ENCODE measurements around the gene MTIF3. TPM values are rescaled to one million over a fixed set of nuclear protein-coding genes. Genes with fewer than 3 reads are reported as not detected.

Gene MTIF3
- total RNA-seq, 1 donor from 2014 or later, result 41.6 TPM

DNA sequence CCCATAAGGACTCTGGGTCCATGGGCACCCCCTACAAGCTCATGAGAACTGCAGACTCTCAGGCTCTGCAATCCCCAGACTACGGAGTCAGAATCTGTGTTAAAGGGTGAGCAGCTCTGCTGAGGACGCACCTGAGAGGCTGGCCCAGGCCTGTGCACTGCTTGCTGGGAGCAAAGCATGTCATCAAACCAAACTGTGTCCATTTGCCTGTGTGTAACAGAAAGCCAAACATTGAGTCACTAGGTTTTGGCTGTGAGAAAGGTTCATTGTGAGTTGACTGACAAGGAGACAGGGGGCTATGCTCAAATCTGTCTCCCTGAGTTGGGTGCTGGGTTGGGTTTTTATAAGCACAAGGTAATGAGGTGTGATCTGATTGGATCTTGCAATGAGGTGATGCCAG lies 22.1 kb upstream of the MTIF3 start:
- H3K4me1 Mint-ChIP-seq (ENCODE audit: unreplicated experiment), result peaks cover 4% of the 10 kb centered on the region
- H3K27ac Mint-ChIP-seq (ENCODE audit: unreplicated experiment), result no peak overlapping the region
- TF ChIP-seq CTCF (IDR thresholded peaks at IDR 0.05), result no peak
- peaks cover 29% of the 10 kb centered on the region for H3K27me3 Mint-ChIP-seq (ENCODE audit: unreplicated experiment)
- H3K4me3 Mint-ChIP-seq (ENCODE audit: unreplicated experiment), result no peak overlapping the region
- no peaks in the 10 kb centered on the region for H3K36me3 Mint-ChIP-seq (ENCODE audit: unreplicated experiment)
- no peaks in the 10 kb centered on the region for H3K9me3 Mint-ChIP-seq (ENCODE audit: unreplicated experiment)
- DNase-seq (ENCODE audit: extremely low spot score, unreplicated experiment), result peak; percentile 65

- Mint-ChIP-seq H3K4me1 (ENCODE audit: unreplicated experiment) (no peaks in the 10 kb centered on the region), H3K27me3 (ENCODE audit: unreplicated experiment) (peaks cover 33% of the 10 kb centered on the region), H3K9me3 (ENCODE audit: unreplicated experiment) (no peaks in the 10 kb centered on the region), H3K4me3 (ENCODE audit: unreplicated experiment) (no peak overlapping the region), H3K36me3 (ENCODE audit: unreplicated experiment) (no peaks in the 10 kb centered on the region), H3K27ac (ENCODE audit: unreplicated experiment) (no peak overlapping the region)
- no peak for DNase-seq (ENCODE audit: extremely low spot score, unreplicated experiment)
- no peak for TF ChIP-seq CTCF (IDR thresholded peaks at IDR 0.05)
Observed at GRCh38 chr13:27470075-27470820, 19.9 kb upstream of the MTIF3 start.

DNA sequence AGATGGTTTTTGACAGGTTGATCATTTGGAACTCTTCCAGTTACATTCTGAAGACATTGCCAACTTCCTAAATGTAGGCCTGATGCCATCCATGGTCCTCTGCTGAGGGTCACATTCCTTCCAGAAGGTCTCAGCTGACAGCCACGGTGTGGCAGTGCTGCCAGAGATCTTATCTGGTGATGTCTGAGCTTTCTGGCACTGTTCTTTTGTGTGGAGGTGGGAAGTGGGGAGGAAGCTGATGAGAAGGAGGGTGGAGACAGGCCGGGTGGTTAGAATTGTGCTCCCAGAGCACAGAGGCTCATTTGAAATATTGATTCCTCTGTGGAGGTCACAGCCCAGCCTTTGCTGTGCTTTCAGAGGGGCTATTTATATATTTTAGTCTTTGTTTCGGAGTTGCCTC lies 16.1 kb upstream of the MTIF3 start:
- H3K9me3 Mint-ChIP-seq (ENCODE audit: unreplicated experiment), result no peaks in the 10 kb centered on the region
- H3K4me1 Mint-ChIP-seq (ENCODE audit: unreplicated experiment), result no peaks in the 10 kb centered on the region
- no peak overlapping the region for H3K27ac Mint-ChIP-seq (ENCODE audit: unreplicated experiment)
- no peak for DNase-seq (ENCODE audit: extremely low spot score, unreplicated experiment)
- no peak overlapping the region for H3K4me3 Mint-ChIP-seq (ENCODE audit: unreplicated experiment)
- TF ChIP-seq CTCF (IDR thresholded peaks at IDR 0.05), result no peak
- H3K27me3 Mint-ChIP-seq (ENCODE audit: unreplicated experiment), result peaks cover 26% of the 10 kb centered on the region
- H3K36me3 Mint-ChIP-seq (ENCODE audit: unreplicated experiment), result no peaks in the 10 kb centered on the region

DNA sequence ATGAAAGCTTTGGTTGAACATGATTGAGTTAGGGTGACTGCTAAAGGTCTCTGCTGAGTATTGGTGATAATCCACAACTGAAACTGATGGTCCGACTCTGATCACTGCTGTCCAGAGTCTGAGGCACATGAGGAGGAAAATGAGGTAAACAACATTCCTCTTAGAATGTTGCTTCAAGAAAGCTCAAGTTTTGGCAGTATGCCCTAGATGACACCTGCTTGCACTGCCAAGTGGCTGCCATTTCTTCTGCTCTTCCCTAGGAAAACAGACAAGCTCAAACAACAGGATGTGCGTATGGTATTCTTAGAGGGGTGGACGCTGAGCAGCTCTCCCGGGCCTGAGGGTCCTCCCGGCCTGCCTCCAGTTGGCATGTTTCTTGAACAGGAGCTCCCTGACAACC lies 15.2 kb upstream of the MTIF3 start:
- H3K4me3 Mint-ChIP-seq (ENCODE audit: unreplicated experiment), result no peak overlapping the region
- no peaks in the 10 kb centered on the region for H3K9me3 Mint-ChIP-seq (ENCODE audit: unreplicated experiment)
- peaks cover 27% of the 10 kb centered on the region for H3K27me3 Mint-ChIP-seq (ENCODE audit: unreplicated experiment)
- no peak overlapping the region for H3K27ac Mint-ChIP-seq (ENCODE audit: unreplicated experiment)
- no peaks in the 10 kb centered on the region for H3K4me1 Mint-ChIP-seq (ENCODE audit: unreplicated experiment)
- no peak for TF ChIP-seq CTCF (IDR thresholded peaks at IDR 0.05)
- DNase-seq (ENCODE audit: extremely low spot score, unreplicated experiment), result no peak
- H3K36me3 Mint-ChIP-seq (ENCODE audit: unreplicated experiment), result no peaks in the 10 kb centered on the region

DNA sequence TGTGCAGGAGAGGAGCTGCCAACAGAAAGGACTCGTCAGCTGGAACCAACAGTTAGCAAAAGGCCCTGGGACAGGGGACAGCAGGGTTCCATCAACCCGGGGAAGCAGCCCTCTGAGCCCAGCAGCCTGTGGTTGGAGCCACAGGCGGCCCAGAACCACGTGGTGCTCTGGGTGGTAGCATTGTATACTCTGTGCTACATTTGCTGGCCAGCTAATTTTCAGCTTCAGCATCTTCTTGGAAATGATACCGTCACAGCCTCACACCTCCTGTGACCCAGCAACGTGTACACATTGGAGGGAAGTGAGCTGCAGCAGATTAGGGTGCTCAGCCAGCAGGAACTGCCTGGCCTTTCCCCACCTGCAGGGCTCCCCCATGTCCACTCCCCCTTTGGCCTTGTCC lies 13.1 kb upstream of the MTIF3 start:
- DNase-seq (ENCODE audit: extremely low spot score, unreplicated experiment), result no peak
- Mint-ChIP-seq H3K27me3 (ENCODE audit: unreplicated experiment) (peaks cover 19% of the 10 kb centered on the region), H3K27ac (ENCODE audit: unreplicated experiment) (no peak overlapping the region), H3K4me1 (ENCODE audit: unreplicated experiment) (no peaks in the 10 kb centered on the region), H3K9me3 (ENCODE audit: unreplicated experiment) (no peaks in the 10 kb centered on the region), H3K4me3 (ENCODE audit: unreplicated experiment) (no peak overlapping the region), H3K36me3 (ENCODE audit: unreplicated experiment) (no peaks in the 10 kb centered on the region)
- no peak for TF ChIP-seq CTCF (IDR thresholded peaks at IDR 0.05)

All from osteocyte (in vitro differentiated cells).